GM12874 (cell line): ENCODE results near the gene UTY.

Experiments
- CTCF ChIP-seq: IDR thresholded peaks from 2 replicates; pipeline ENCODE4 v1.5.1; 2011; ENCODE audit warnings: low read depth, mild to moderate bottlenecking, control low read depth, low read length, moderate library complexity; ENCODE audit not compliant: insufficient read depth

Gene UTY

GRCh38 chrY:13479828-13480227 is at the start of gene UTY:
Gene UTY (minus strand): TSS chrY:13480033. CDS start chrY:13479665, 368 bp downstream.
- TF ChIP-seq CTCF = no peak

GRCh38 chrY:13520474-13520873 is 40.6 kb upstream of the UTY start:
- no peak for TF ChIP-seq CTCF

GRCh38 chrY:13501215-13501614 is 21.4 kb upstream of the UTY start:
- TF ChIP-seq CTCF = no peak

GRCh38 chrY:13493737-13494136 is 13.9 kb upstream of the UTY start:
- no peak for TF ChIP-seq CTCF

GRCh38 chrY:13492408-13492807 is 12.6 kb upstream of the UTY start:
- no peak for TF ChIP-seq CTCF

- no peak for TF ChIP-seq CTCF
These were observed 8.9 kb upstream of the UTY start for GRCh38 chrY:13488738-13489137.

- no peak for TF ChIP-seq CTCF
These were observed 617 bp downstream of the UTY start for GRCh38 chrY:13479121-13479711.
